ENCODE results near the gene ADARB2. TPM values are rescaled to one million over a fixed set of nuclear protein-coding genes. Genes with fewer than 3 reads are reported as not detected.

The ADARB2 gene
- total RNA-seq, 1 donor from 2014 or later, result 0.05 TPM

GRCh38 chr10:1507436-1507835 lies 229.9 kb downstream of the ADARB2 start:
- Mint-ChIP-seq H3K4me3 (ENCODE audit: low read depth) (no peak overlapping the region), H3K27ac (no peak overlapping the region), H3K36me3 (ENCODE audit: low read depth) (no peaks in the 10 kb centered on the region), H3K9me3 (no peaks in the 10 kb centered on the region), H3K27me3 (ENCODE audit: low read depth) (no peaks in the 10 kb centered on the region), H3K4me1 (ENCODE audit: low read depth) (no peaks in the 10 kb centered on the region)
- intact Hi-C loops (cut with micrococcal nuclease), result no loop called here
- no peak for DNase-seq (ENCODE audit: low spot score)

- Mint-ChIP-seq H3K9me3 (no peaks in the 10 kb centered on the region), H3K4me1 (ENCODE audit: low read depth) (no peaks in the 10 kb centered on the region), H3K4me3 (ENCODE audit: low read depth) (no peak overlapping the region), H3K27me3 (ENCODE audit: low read depth) (no peaks in the 10 kb centered on the region), H3K27ac (no peak overlapping the region), H3K36me3 (ENCODE audit: low read depth) (no peaks in the 10 kb centered on the region)
- intact Hi-C loops (cut with micrococcal nuclease), result no loop called here
- DNase-seq (ENCODE audit: low spot score), result no peak
Observed at GRCh38 chr10:1504940-1505339, 232.4 kb downstream of the ADARB2 start.

GRCh38 chr10:1504286-1504685 lies 233.0 kb downstream of the ADARB2 start:
- intact Hi-C loops (cut with micrococcal nuclease), result no loop called here
- Mint-ChIP-seq H3K27ac (no peak overlapping the region), H3K36me3 (ENCODE audit: low read depth) (no peaks in the 10 kb centered on the region), H3K27me3 (ENCODE audit: low read depth) (no peaks in the 10 kb centered on the region), H3K4me3 (ENCODE audit: low read depth) (no peak overlapping the region), H3K9me3 (no peaks in the 10 kb centered on the region), H3K4me1 (ENCODE audit: low read depth) (no peaks in the 10 kb centered on the region)
- DNase-seq (ENCODE audit: low spot score), result no peak

GRCh38 chr10:1502451-1502850 lies 234.9 kb downstream of the ADARB2 start:
- Mint-ChIP-seq H3K27me3 (ENCODE audit: low read depth) (no peaks in the 10 kb centered on the region), H3K9me3 (no peaks in the 10 kb centered on the region), H3K4me3 (ENCODE audit: low read depth) (no peak overlapping the region), H3K27ac (no peak overlapping the region), H3K36me3 (ENCODE audit: low read depth) (no peaks in the 10 kb centered on the region), H3K4me1 (ENCODE audit: low read depth) (no peaks in the 10 kb centered on the region)
- intact Hi-C loops (cut with micrococcal nuclease), result no loop called here
- no peak for DNase-seq (ENCODE audit: low spot score)

GRCh38 chr10:1499359-1499957 lies 237.9 kb downstream of the ADARB2 start:
- Mint-ChIP-seq H3K27me3 (ENCODE audit: low read depth) (no peaks in the 10 kb centered on the region), H3K27ac (no peak overlapping the region)
- intact Hi-C loops (cut with micrococcal nuclease), result no loop called here

GRCh38 chr10:1498746-1499358 lies 238.5 kb downstream of the ADARB2 start:
- Mint-ChIP-seq H3K9me3 (no peaks in the 10 kb centered on the region), H3K27ac (no peak overlapping the region), H3K27me3 (ENCODE audit: low read depth) (no peaks in the 10 kb centered on the region), H3K4me1 (ENCODE audit: low read depth) (no peaks in the 10 kb centered on the region), H3K36me3 (ENCODE audit: low read depth) (no peaks in the 10 kb centered on the region), H3K4me3 (ENCODE audit: low read depth) (no peak overlapping the region)
- intact Hi-C loops (cut with micrococcal nuclease), result no loop called here
- DNase-seq (ENCODE audit: low spot score), result no peak

More at GRCh38 chr10:1499359-1499957, 237.9 kb downstream of the ADARB2 start:
- no peak for DNase-seq (ENCODE audit: low spot score)
- Mint-ChIP-seq H3K36me3 (ENCODE audit: low read depth) (no peaks in the 10 kb centered on the region), H3K9me3 (no peaks in the 10 kb centered on the region), H3K4me3 (ENCODE audit: low read depth) (no peak overlapping the region), H3K4me1 (ENCODE audit: low read depth) (no peaks in the 10 kb centered on the region)

GRCh38 chr10:1495915-1496517 lies 241.3 kb downstream of the ADARB2 start:
- no peaks in the 10 kb centered on the region for H3K27me3 Mint-ChIP-seq (ENCODE audit: low read depth)
- DNase-seq (ENCODE audit: low spot score), result no peak
- H3K9me3 Mint-ChIP-seq, result no peaks in the 10 kb centered on the region
- H3K36me3 Mint-ChIP-seq (ENCODE audit: low read depth), result no peaks in the 10 kb centered on the region
- H3K27ac Mint-ChIP-seq, result no peak overlapping the region
- no peaks in the 10 kb centered on the region for H3K4me1 Mint-ChIP-seq (ENCODE audit: low read depth)
- no peak overlapping the region for H3K4me3 Mint-ChIP-seq (ENCODE audit: low read depth)
- intact Hi-C loops (cut with micrococcal nuclease), result no loop called here

GRCh38 chr10:1492641-1493040 lies 244.7 kb downstream of the ADARB2 start:
- no peak for DNase-seq (ENCODE audit: low spot score)
- Mint-ChIP-seq H3K4me1 (ENCODE audit: low read depth) (no peaks in the 10 kb centered on the region), H3K36me3 (ENCODE audit: low read depth) (no peaks in the 10 kb centered on the region), H3K27me3 (ENCODE audit: low read depth) (no peaks in the 10 kb centered on the region), H3K27ac (no peak overlapping the region), H3K4me3 (ENCODE audit: low read depth) (no peak overlapping the region), H3K9me3 (no peaks in the 10 kb centered on the region)
- intact Hi-C loops (cut with micrococcal nuclease), result no loop called here

- Mint-ChIP-seq H3K36me3 (ENCODE audit: low read depth) (no peaks in the 10 kb centered on the region), H3K27ac (no peak overlapping the region), H3K27me3 (ENCODE audit: low read depth) (no peaks in the 10 kb centered on the region), H3K9me3 (no peaks in the 10 kb centered on the region), H3K4me3 (ENCODE audit: low read depth) (no peak overlapping the region), H3K4me1 (ENCODE audit: low read depth) (no peaks in the 10 kb centered on the region)
- DNase-seq (ENCODE audit: low spot score), result no peak
- intact Hi-C loops (cut with micrococcal nuclease), result no loop called here
Observed at GRCh38 chr10:1491901-1492300, 245.4 kb downstream of the ADARB2 start.

GRCh38 chr10:1489801-1490200 lies 247.5 kb downstream of the ADARB2 start:
- Mint-ChIP-seq H3K27ac (no peak overlapping the region), H3K36me3 (ENCODE audit: low read depth) (no peaks in the 10 kb centered on the region), H3K27me3 (ENCODE audit: low read depth) (no peaks in the 10 kb centered on the region), H3K9me3 (no peaks in the 10 kb centered on the region), H3K4me1 (ENCODE audit: low read depth) (no peaks in the 10 kb centered on the region), H3K4me3 (ENCODE audit: low read depth) (no peak overlapping the region)
- intact Hi-C loops (cut with micrococcal nuclease), result no loop called here
- DNase-seq (ENCODE audit: low spot score), result no peak

GRCh38 chr10:1488970-1489548 lies 248.3 kb downstream of the ADARB2 start:
- no peak overlapping the region for H3K27ac Mint-ChIP-seq
- H3K9me3 Mint-ChIP-seq, result no peaks in the 10 kb centered on the region

GRCh38 chr10:1486841-1487687 lies 250.3 kb downstream of the ADARB2 start:
- intact Hi-C loops (cut with micrococcal nuclease), result no loop called here
- Mint-ChIP-seq H3K9me3 (no peaks in the 10 kb centered on the region), H3K4me3 (ENCODE audit: low read depth) (no peak overlapping the region), H3K36me3 (ENCODE audit: low read depth) (no peaks in the 10 kb centered on the region), H3K4me1 (ENCODE audit: low read depth) (no peaks in the 10 kb centered on the region), H3K27ac (no peak overlapping the region), H3K27me3 (ENCODE audit: low read depth) (no peaks in the 10 kb centered on the region)
- no peak for DNase-seq (ENCODE audit: low spot score)

More at GRCh38 chr10:1488970-1489548, 248.3 kb downstream of the ADARB2 start:
- DNase-seq (ENCODE audit: low spot score), result no peak
- intact Hi-C loops (cut with micrococcal nuclease), result no loop called here
- Mint-ChIP-seq H3K27me3 (ENCODE audit: low read depth) (no peaks in the 10 kb centered on the region), H3K4me3 (ENCODE audit: low read depth) (no peak overlapping the region), H3K4me1 (ENCODE audit: low read depth) (no peaks in the 10 kb centered on the region), H3K36me3 (ENCODE audit: low read depth) (no peaks in the 10 kb centered on the region)

All from activated T-helper 2 cell treated with anti-CD3 and anti-CD28 coated beads, Interferon-gamma antibody, Interleukin-2, Interleukin-4, amounts not matched to agents 10 μg/mL and 5 μg/mL and 100 μg/mL, durations not matched to agents 14 hours and 24 hours and 36 hours (primary cell).